Epithelial cell of prostate (primary cell): ENCODE results near the gene GPN1.
"Not testable (repeated sequence)": the region's sequence is repeated elsewhere in the genome, so short reads cannot be mapped to it uniquely, and the experiment has no call there.

Source experiments
- DNase-seq: peaks from one replicate; pipeline ENCODE4 v3.0.0-alpha.2; 2011; ENCODE audit warnings: low read depth, low spot score
- H3K27ac ChIP-seq: fragments of 450-650 bp; 2 replicates; pipeline ENCODE4 v1.5.1; 2017; ENCODE audit warnings: mild to moderate bottlenecking

Gene GPN1

GRCh38 chr2:27664154-27664574, 35.3 kb downstream of the GPN1 start:
- no peak for DNase-seq
- peak overlapping the region; percentile 89 for H3K27ac ChIP-seq

GRCh38 chr2:27664622-27665363, 35.9 kb downstream of the GPN1 start:
- H3K27ac ChIP-seq: peak overlapping the region; percentile 89
- no peak for DNase-seq

- no peak overlapping the region for H3K27ac ChIP-seq
- DNase-seq: no peak
These were observed 38.6 kb downstream of the GPN1 start for GRCh38 chr2:27667446-27667845.

GRCh38 chr2:27671235-27671634, 42.4 kb downstream of the GPN1 start:
- DNase-seq: no peak
- H3K27ac ChIP-seq: no peak overlapping the region

- no peak for DNase-seq
- no peak overlapping the region for H3K27ac ChIP-seq
These were observed 44.1 kb downstream of the GPN1 start for GRCh38 chr2:27672723-27673486.

GRCh38 chr2:27680571-27680970, 51.7 kb downstream of the GPN1 start:
- H3K27ac ChIP-seq: peak overlapping the region; percentile 88

GRCh38 chr2:27681841-27682240, 53.0 kb downstream of the GPN1 start:
- peak overlapping the region; percentile 88 for H3K27ac ChIP-seq
- no peak for DNase-seq

More at GRCh38 chr2:27680571-27680970, 51.7 kb downstream of the GPN1 start:
- DNase-seq: no peak

GRCh38 chr2:27682334-27682771, 53.5 kb downstream of the GPN1 start:
- peak; percentile 73 for DNase-seq
- H3K27ac ChIP-seq: peak overlapping the region; percentile 88

GRCh38 chr2:27683390-27684071, 54.7 kb downstream of the GPN1 start:
- DNase-seq: peak; percentile 46
- peak overlapping the region; percentile 88 for H3K27ac ChIP-seq

- not testable (repeated sequence) for DNase-seq, H3K27ac ChIP-seq
These were observed 56.2 kb downstream of the GPN1 start for GRCh38 chr2:27685006-27685405.

GRCh38 chr2:27685577-27685976, 56.7 kb downstream of the GPN1 start:
- DNase-seq: no peak
- no peak overlapping the region for H3K27ac ChIP-seq

- DNase-seq: peak; percentile 51
- peak overlapping the region; percentile 39 for H3K27ac ChIP-seq
These were observed 58.4 kb downstream of the GPN1 start for GRCh38 chr2:27687232-27687631.

GRCh38 chr2:27689424-27689823, 60.6 kb downstream of the GPN1 start:
- H3K27ac ChIP-seq: peak overlapping the region; percentile 50
- DNase-seq: peak; percentile 49

GRCh38 chr2:27690052-27690451, 61.2 kb downstream of the GPN1 start:
- H3K27ac ChIP-seq: peak overlapping the region; percentile 50
- no peak for DNase-seq

GRCh38 chr2:27697660-27698059, 68.8 kb downstream of the GPN1 start:
- no peak overlapping the region for H3K27ac ChIP-seq
- DNase-seq: no peak
